PFSK-1 (cell line): ENCODE results near the gene BMAL1.

ENCODE experiments used
- FOXP2 ChIP-seq: optimal IDR thresholded peaks from 2 replicates; pipeline ENCODE3; 2011; ENCODE audit warnings: borderline replicate concordance, control low read depth, inconsistent platforms; ENCODE audit not compliant: insufficient read depth; ENCODE audit errors: extremely low read length, extremely low read depth
- POLR2AphosphoS5 ChIP-seq: IDR thresholded peaks from 2 replicates; pipeline ENCODE4 v1.6.1; 2012; ENCODE audit warnings: low read depth, mild to moderate bottlenecking, control low read depth, low read length, moderate library complexity
- SIN3A ChIP-seq: IDR thresholded peaks from 2 replicates; pipeline ENCODE4 v1.6.1; 2012; ENCODE audit warnings: mild to moderate bottlenecking, low read length, moderate library complexity, borderline replicate concordance; ENCODE audit not compliant: insufficient read depth
- TAF1 ChIP-seq: IDR thresholded peaks from 2 replicates; pipeline ENCODE4 v1.6.1; 2012; ENCODE audit warnings: low read length, control low read depth, borderline replicate concordance; ENCODE audit not compliant: insufficient read depth
- TF ChIP-seq, protein P1 (sequence below), 2 experiments: IDR thresholded peaks; 2 replicates each; pipeline versions ENCODE4 v1.6.1 to v1.8.0; 2011 to 2012; ENCODE audit warnings: low read depth in 2 of 2, low read length in 2 of 2, control low read depth in 1 of 2, inconsistent platforms in 1 of 2, mild to moderate bottlenecking in 1 of 2, moderate library complexity in 1 of 2; ENCODE audit not compliant: insufficient read depth in 1 of 2

The BMAL1 gene

DNA sequence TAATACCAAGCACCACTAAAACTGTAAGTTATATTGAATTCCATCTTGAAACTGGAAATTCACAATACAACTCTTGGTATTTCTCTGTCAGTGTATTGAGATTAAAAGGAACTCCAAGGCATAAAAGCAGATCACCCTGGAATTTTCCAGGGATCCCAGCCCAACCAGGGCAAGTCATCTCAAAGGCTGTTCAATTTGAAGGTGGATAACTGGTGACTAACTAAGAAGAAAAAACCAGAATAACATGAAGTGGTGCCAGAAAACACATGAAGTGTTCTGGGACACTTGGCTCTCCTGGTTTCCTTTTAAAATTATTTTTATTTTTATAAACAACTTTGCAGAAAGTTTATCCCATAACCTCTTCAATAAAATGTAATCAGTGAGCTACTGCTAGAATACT lies 7.8 kb upstream of the BMAL1 start:
- TF ChIP-seq SIN3A (no peak), POLR2AphosphoS5 (no peak), TAF1 (no peak), FOXP2 (no peak)
- TF ChIP-seq, protein P1, sequence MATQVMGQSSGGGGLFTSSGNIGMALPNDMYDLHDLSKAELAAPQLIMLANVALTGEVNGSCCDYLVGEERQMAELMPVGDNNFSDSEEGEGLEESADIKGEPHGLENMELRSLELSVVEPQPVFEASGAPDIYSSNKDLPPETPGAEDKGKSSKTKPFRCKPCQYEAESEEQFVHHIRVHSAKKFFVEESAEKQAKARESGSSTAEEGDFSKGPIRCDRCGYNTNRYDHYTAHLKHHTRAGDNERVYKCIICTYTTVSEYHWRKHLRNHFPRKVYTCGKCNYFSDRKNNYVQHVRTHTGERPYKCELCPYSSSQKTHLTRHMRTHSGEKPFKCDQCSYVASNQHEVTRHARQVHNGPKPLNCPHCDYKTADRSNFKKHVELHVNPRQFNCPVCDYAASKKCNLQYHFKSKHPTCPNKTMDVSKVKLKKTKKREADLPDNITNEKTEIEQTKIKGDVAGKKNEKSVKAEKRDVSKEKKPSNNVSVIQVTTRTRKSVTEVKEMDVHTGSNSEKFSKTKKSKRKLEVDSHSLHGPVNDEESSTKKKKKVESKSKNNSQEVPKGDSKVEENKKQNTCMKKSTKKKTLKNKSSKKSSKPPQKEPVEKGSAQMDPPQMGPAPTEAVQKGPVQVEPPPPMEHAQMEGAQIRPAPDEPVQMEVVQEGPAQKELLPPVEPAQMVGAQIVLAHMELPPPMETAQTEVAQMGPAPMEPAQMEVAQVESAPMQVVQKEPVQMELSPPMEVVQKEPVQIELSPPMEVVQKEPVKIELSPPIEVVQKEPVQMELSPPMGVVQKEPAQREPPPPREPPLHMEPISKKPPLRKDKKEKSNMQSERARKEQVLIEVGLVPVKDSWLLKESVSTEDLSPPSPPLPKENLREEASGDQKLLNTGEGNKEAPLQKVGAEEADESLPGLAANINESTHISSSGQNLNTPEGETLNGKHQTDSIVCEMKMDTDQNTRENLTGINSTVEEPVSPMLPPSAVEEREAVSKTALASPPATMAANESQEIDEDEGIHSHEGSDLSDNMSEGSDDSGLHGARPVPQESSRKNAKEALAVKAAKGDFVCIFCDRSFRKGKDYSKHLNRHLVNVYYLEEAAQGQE (IDR thresholded peaks at IDR 0.05; ENCODE audit: insufficient read depth in 1 of 2, low read depth in 2 of 2, low read length in 2 of 2): no peak

DNA sequence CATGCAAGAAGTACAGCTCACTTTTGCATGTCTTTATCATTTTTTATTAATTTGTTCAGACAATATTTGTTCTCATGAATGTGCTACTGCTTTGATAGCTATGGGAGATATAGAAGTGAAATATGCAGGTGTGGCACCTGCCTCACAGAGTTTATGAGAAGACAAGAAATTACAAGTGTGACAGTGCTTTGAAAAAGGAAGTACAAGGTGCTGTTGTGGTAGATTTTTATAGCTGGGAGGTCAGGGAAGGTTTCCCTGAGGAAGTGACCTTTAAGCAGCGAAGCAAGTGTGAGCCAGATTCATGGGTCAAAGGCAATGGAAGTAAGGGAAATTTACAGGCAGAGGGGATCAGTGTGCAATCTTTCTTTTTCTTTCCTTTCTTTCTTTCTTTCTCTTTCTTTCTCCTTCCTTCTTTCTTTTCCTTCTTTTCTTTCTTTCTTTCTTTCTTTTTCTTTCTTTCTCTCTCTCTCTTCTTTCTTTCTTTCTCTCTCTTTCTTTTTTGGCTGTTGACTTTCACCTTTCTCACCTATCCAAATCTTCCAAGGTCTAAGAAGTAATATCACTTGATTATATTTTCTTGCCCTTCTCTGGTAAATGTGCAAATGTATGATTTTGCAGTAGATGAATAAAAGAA lies 6.4 kb upstream of the BMAL1 start:
- TF ChIP-seq SIN3A (no peak), FOXP2 (no peak), POLR2AphosphoS5 (no peak), TAF1 (no peak)
- TF ChIP-seq, protein P1 (IDR thresholded peaks at IDR 0.05; ENCODE audit: insufficient read depth in 1 of 2, low read depth in 2 of 2, low read length in 2 of 2): no peak

DNA sequence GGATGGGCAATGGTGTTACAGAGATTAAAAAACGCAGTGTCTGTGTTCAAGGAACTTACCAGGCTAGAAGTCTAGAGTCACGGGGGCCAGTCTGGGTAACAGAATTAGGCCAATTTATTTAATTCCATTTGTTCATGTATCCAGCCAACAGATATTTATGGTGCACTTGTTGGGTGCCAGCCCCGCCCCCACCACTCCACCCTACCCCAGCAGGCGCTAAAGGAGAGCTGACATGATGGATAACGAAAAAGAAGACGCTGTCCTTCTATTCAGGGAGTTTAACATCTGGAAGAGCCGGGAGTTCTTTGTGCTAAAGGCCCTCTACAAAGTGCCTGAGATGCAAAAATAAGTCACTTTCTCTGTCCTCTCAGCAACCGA lies 1.1 kb upstream of the BMAL1 start:
- TF ChIP-seq SIN3A (no peak), POLR2AphosphoS5 (no peak), TAF1 (no peak), FOXP2 (no peak)
- TF ChIP-seq, protein P1 (IDR thresholded peaks at IDR 0.05; ENCODE audit: insufficient read depth in 1 of 2, low read depth in 2 of 2, low read length in 2 of 2): no peak

DNA sequence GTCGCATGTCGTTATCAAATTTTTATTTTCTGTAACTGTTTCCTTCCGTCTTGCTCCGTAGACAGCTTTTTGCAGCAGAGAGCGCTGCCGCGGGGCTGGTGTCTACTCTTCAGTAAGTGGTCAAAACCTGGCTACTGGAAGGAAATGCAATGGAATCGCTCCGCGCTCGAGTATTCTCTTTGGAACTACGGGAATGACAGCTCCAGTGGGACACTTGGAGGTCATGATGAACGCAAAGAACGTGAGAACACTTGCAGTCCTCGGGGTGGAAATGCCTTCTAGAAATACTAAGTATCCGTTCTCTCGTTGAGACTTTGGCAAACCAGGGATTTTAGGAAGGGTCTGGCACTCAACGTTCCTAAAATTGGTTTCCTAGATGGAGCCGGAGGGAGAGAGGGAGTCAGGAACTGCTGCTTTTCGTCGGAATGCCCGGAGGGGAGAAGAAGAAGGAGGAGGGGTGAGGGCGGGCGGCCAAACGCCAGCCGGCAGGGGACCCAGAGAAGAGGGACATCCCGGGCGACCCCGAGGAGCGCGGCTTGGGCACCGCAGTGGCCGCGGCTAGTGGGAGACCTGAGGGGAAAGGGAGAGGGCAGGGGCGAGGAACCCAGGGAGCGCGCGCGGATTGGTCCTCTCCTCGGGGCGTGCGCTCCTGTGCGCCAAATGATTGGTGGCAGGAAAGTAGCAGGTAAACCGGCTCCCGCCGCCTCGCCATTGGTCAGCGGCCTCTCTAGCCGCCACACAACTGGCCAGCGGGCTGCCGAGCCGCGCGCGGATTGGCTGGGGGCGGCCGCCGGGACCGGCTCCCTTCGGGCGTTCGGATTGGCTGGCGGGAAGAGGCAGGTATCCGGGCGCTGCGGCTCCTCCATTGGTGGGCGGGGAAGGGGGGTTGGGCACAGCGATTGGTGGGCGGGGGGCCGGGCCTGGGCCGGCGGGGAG lies 490 bp upstream of the BMAL1 start:
- TF ChIP-seq SIN3A (no peak), TAF1 (peak; percentile 28; the same call in 1 of the 2 replicates), FOXP2 (no peak), POLR2AphosphoS5 (peak; percentile 68; the same call in 1 of the 2 replicates)
- TF ChIP-seq, protein P1 (IDR thresholded peaks at IDR 0.05; ENCODE audit: insufficient read depth in 1 of 2, low read depth in 2 of 2, low read length in 2 of 2): no peak
